Spinal cord (tissue), 10 donors: ENCODE data around the gene POFUT2. TPM values are rescaled to one million over a fixed set of nuclear protein-coding genes. Genes with fewer than 3 reads are reported as not detected.

Experiments
- DNase-seq, 6 donors: peaks; one replicate each; pipeline versions ENCODE4 v3.0.0 to v3.0.0-alpha.2; 2013 to 2015; ENCODE audit warnings: low spot score in 6 of 6, low read depth in 4 of 6
- H3K27ac ChIP-seq: one replicate; pipeline ENCODE4 v1.5.1; 2013; ENCODE audit warnings: low read depth, low read length, control low read depth
- H3K27me3 ChIP-seq: one replicate; pipeline ENCODE4 v1.6.1; 2013; ENCODE audit warnings: low read length; ENCODE audit not compliant: control insufficient read depth, insufficient read depth
- H3K36me3 ChIP-seq: one replicate; pipeline ENCODE4 v1.6.1; 2013; ENCODE audit warnings: low read length; ENCODE audit not compliant: control insufficient read depth, insufficient read depth
- H3K4me1 ChIP-seq: one replicate; pipeline ENCODE4 v1.6.1; 2013; ENCODE audit warnings: low read length; ENCODE audit not compliant: control insufficient read depth, insufficient read depth
- H3K4me3 ChIP-seq: one replicate; pipeline ENCODE4 v1.5.1; 2013; ENCODE audit warnings: low read depth, low read length, control low read depth
- H3K9me3 ChIP-seq: one replicate; pipeline ENCODE4 v1.6.1; 2013; ENCODE audit warnings: low read length; ENCODE audit not compliant: control insufficient read depth, insufficient read depth
- WGBS: methylation state at CpG from one replicate; pipeline ENCODE4 v1.1.5; 2013; ENCODE audit warnings: missing lambda C conversion rate; ENCODE audit not compliant: insufficient coverage; 5-methylcytosine and 5-hydroxymethylcytosine counted together
- polyA plus RNA-seq, 2 donors: library from polyadenylated mRNA; unstranded; fragments of 120-200 nt; gene quantifications; one replicate each; pipeline ENCODE4 v1.2.1, GENCODE V29; 2013; ENCODE audit not compliant: insufficient read length in 2 of 2
- total RNA-seq, 2 donors: library from RNA; depleted of rRNA in 1 of 2; stranded (reverse); fragments of 120-200 nt in 1 of 2; fragments of >200 nt in 1 of 2; gene quantifications; one replicate each; pipeline versions ENCODE4 v1.2.3 to v1.2.4, GENCODE V29; 2013 to 2014
- donor health status: healthy.

Gene POFUT2
- total and polyA plus RNA-seq, 4 donors = 19.8 to 36.0 (median 33.5) TPM

GRCh38 chr21:45291613-45292398, 4.1 kb upstream of the POFUT2 start:
- H3K9me3 ChIP-seq = no peaks in the 10 kb centered on the region
- no peak for DNase-seq
- H3K27ac ChIP-seq = no peak overlapping the region
- H3K4me3 ChIP-seq = no peak overlapping the region
- H3K27me3 ChIP-seq = peaks cover 3% of the 10 kb centered on the region
- peaks cover 19% of the 10 kb centered on the region for H3K36me3 ChIP-seq
- 60% methylated on average over 29 of the region's 34 CpGs for WGBS
- H3K4me1 ChIP-seq = peaks cover 58% of the 10 kb centered on the region

DNA sequence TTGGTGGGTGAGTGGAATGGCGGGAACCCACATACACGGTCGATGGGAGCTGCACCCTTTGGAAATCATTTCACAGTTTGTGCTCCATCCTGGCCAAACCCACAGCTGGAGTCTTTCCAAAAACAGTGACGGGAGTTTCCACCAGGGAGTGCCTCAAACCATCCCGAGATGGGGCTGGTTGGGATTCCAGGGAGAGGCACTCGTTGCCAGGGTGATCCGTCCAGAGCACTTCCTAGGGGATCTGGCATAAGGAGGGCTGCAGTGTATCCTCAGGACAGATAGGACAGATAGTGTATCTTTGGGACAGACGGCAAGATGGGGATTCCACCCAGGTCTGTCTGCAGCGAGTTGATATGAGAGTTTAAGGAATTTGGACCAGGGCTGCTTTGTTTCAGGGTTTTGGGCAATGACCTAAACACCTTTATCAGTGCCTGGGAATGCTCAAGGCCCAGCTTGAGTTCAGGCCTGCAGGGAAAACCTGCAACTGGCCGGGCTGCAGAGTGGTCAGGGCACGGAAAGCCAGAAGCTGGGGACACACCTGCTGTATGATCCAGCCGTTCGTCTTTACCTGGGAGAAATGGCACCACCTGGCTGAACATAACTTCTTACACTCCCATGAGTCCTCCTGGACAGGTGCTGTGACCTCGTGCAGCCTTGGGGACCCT, 3.4 kb upstream of the POFUT2 start:
- Histone ChIP-seq H3K27me3 (peaks cover 3% of the 10 kb centered on the region), H3K27ac (no peak overlapping the region), H3K36me3 (peaks cover 22% of the 10 kb centered on the region), H3K4me1 (peaks cover 62% of the 10 kb centered on the region), H3K4me3 (no peak overlapping the region), H3K9me3 (no peaks in the 10 kb centered on the region)
- DNase-seq = peak in 2 of 6 donors; percentile 51 to 55
- 64% methylated on average over 14 of the region's 14 CpGs for WGBS

DNA sequence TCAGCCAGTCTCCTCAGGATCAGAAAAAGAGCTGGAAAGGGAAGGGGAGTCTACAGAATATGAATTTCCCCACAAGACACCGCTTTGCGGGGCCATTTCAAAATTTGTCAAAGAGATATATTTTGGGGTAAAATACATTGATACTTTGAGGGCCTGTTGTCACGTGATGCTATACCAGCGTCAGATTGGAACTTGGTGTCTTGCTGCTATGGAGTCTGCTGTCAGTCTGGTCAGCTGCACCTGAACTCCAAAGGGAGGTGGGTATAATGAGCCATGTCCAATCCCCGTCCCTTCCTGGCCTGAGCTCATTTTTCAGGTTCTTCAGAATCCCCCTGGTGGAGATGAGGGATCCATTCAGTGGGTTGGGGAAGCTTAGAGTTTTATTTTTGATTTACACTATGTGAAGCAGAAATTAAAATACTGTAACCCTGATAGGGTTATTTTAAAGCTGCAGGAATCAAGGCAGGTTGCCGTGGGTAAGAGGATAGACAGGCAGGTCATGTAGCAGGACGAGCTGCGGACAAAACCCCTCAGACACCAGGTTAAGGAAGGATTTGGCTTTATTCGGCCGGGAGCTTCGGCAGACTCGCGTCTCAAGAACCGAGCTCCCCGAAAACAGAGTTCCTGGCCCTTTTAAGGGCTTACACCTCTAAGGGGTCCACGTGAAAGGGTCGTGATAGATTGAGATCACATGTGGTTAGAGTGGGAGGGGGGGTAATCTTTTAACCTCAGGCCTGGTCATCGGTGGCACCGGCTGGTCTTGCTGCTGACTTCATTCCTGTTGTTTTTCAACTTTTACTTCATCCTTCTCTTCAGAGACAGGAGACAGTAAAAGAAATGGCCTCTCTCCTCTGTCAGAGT, 2.2 kb upstream of the POFUT2 start:
- no peak overlapping the region for H3K4me3 ChIP-seq
- WGBS = 91% methylated on average over 12 of the region's 19 CpGs
- H3K9me3 ChIP-seq = no peaks in the 10 kb centered on the region
- no peaks in the 10 kb centered on the region for H3K27me3 ChIP-seq
- peaks cover 55% of the 10 kb centered on the region for H3K4me1 ChIP-seq
- peaks cover 30% of the 10 kb centered on the region for H3K36me3 ChIP-seq
- H3K27ac ChIP-seq = no peak overlapping the region
- DNase-seq = no peak

DNA sequence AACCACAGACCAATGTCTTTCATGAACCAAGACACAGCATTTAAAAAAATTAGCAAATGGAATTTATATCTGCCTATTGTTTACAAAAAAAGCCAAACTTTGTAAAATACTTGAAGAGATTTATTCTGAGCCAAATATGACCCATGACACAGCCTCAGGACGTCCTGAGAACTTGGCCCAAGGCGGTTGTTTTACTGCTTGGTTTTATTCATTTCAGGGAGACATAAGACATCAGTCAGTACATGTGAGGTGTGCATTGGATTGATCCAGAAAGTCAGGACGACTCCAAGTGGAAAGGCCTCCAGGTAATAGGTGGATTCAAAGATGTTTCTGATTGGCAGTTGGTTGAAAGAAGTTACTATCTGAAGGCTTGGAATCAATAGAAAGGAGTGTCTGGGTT, 1.4 kb upstream of the POFUT2 start:
- no peak overlapping the region for H3K4me3 ChIP-seq

GRCh38 chr21:45288441-45288841, 746 bp upstream of the POFUT2 start:
- DNase-seq = peak in 1 of 6 donors; percentile 2
- Histone ChIP-seq H3K4me1 (peaks cover 40% of the 10 kb centered on the region), H3K27ac (no peak overlapping the region), H3K4me3 (peak overlapping the region; percentile 40), H3K9me3 (no peaks in the 10 kb centered on the region), H3K36me3 (peaks cover 41% of the 10 kb centered on the region), H3K27me3 (no peaks in the 10 kb centered on the region)
- WGBS = 4% methylated on average over 27 of the region's 34 CpGs

More for the DNA sequence above, 1.4 kb upstream of the POFUT2 start:
- no peak overlapping the region for H3K27ac ChIP-seq
- peaks cover 47% of the 10 kb centered on the region for H3K4me1 ChIP-seq
- peaks cover 38% of the 10 kb centered on the region for H3K36me3 ChIP-seq
- 86% methylated on average over 3 of the region's 3 CpGs for WGBS
- H3K27me3 ChIP-seq = no peaks in the 10 kb centered on the region
- no peak for DNase-seq
- H3K9me3 ChIP-seq = no peaks in the 10 kb centered on the region

- H3K27me3 ChIP-seq = no peaks in the 10 kb centered on the region
- no peak overlapping the region for H3K27ac ChIP-seq
- peak overlapping the region; percentile 73 for H3K4me3 ChIP-seq
- H3K36me3 ChIP-seq = peaks cover 52% of the 10 kb centered on the region
- WGBS = 2% methylated on average over 36 of the region's 54 CpGs
- peak in 1 of 6 donors; percentile 46 for DNase-seq
- no peaks in the 10 kb centered on the region for H3K9me3 ChIP-seq
- peaks cover 24% of the 10 kb centered on the region for H3K4me1 ChIP-seq
These were observed 841 bp downstream of the POFUT2 start for GRCh38 chr21:45286671-45287437.

GRCh38 chr21:45285266-45285931, 2.3 kb downstream of the POFUT2 start:
- Histone ChIP-seq H3K4me3 (no peak overlapping the region), H3K27me3 (no peaks in the 10 kb centered on the region), H3K9me3 (no peaks in the 10 kb centered on the region), H3K36me3 (peaks cover 55% of the 10 kb centered on the region), H3K4me1 (peaks cover 14% of the 10 kb centered on the region), H3K27ac (no peak overlapping the region)
- WGBS = 95% methylated on average over 28 of the region's 28 CpGs
- no peak for DNase-seq

DNA sequence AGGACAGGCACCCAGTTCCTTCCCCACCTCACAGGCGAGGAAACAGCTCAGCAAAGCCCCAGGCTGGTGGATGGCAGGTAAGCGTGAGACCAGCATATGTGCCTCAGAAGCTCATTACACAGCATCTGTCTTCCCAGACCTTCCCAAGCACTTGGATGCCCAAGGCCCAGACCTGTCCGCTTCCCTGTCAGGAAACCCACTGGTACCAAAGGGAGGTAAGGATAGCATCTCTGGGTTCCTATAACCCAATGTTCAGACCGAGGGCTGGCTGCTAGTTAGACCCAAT, 3.3 kb downstream of the POFUT2 start:
- Histone ChIP-seq H3K27ac (no peak overlapping the region), H3K4me1 (peaks cover 14% of the 10 kb centered on the region), H3K4me3 (no peak overlapping the region), H3K36me3 (peaks cover 65% of the 10 kb centered on the region), H3K9me3 (no peaks in the 10 kb centered on the region), H3K27me3 (no peaks in the 10 kb centered on the region)
- 98% methylated on average over 4 of the region's 4 CpGs for WGBS
- no peak for DNase-seq
